ENCODE measurements around the gene PRR9.

DNA sequence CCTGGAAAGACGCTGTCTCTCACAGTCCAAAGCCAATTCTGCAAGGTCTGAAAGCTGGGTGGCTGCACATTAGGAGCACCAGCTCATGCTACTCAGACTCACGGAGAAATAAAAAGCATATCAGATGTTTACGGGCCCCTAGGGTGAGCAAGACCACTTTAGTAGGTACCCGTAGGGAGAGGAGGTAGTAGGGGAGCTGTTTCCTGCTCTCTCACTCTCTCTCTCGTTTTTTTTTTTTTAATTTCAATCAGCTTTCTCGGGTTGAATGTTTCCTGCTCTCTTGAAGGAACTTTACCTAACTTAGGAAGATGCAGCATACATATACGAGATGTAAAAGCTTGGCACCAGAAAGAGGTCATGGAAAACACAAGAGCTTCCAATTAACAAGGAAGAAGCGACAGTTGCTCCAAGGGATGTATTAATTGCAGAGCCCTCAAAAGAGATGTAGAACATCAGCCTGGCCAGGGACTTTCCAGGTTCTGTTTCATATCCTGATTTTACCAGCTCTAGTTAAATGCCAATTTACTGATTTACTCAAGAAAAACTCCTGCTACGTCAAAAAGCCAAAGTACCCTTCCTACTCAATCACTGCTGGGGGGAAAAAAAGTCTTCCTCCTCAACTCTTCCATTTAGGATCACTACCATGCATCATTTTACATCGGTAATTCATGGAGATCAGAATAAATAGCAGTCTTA lies 45.2 kb downstream of the PRR9 start:
- no peak for TF ChIP-seq ZC3H10 (CRISPR knock-in tag; IDR thresholded peaks at IDR 0.05)
- TF ChIP-seq, protein P1, sequence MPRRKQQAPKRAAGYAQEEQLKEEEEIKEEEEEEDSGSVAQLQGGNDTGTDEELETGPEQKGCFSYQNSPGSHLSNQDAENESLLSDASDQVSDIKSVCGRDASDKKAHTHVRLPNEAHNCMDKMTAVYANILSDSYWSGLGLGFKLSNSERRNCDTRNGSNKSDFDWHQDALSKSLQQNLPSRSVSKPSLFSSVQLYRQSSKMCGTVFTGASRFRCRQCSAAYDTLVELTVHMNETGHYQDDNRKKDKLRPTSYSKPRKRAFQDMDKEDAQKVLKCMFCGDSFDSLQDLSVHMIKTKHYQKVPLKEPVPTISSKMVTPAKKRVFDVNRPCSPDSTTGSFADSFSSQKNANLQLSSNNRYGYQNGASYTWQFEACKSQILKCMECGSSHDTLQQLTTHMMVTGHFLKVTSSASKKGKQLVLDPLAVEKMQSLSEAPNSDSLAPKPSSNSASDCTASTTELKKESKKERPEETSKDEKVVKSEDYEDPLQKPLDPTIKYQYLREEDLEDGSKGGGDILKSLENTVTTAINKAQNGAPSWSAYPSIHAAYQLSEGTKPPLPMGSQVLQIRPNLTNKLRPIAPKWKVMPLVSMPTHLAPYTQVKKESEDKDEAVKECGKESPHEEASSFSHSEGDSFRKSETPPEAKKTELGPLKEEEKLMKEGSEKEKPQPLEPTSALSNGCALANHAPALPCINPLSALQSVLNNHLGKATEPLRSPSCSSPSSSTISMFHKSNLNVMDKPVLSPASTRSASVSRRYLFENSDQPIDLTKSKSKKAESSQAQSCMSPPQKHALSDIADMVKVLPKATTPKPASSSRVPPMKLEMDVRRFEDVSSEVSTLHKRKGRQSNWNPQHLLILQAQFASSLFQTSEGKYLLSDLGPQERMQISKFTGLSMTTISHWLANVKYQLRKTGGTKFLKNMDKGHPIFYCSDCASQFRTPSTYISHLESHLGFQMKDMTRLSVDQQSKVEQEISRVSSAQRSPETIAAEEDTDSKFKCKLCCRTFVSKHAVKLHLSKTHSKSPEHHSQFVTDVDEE (CRISPR knock-in tag; IDR thresholded peaks at IDR 0.05): no peak
- TF ChIP-seq CSDC2 (CRISPR knock-in tag; IDR thresholded peaks at IDR 0.05): no peak
- TF ChIP-seq, protein P2, sequence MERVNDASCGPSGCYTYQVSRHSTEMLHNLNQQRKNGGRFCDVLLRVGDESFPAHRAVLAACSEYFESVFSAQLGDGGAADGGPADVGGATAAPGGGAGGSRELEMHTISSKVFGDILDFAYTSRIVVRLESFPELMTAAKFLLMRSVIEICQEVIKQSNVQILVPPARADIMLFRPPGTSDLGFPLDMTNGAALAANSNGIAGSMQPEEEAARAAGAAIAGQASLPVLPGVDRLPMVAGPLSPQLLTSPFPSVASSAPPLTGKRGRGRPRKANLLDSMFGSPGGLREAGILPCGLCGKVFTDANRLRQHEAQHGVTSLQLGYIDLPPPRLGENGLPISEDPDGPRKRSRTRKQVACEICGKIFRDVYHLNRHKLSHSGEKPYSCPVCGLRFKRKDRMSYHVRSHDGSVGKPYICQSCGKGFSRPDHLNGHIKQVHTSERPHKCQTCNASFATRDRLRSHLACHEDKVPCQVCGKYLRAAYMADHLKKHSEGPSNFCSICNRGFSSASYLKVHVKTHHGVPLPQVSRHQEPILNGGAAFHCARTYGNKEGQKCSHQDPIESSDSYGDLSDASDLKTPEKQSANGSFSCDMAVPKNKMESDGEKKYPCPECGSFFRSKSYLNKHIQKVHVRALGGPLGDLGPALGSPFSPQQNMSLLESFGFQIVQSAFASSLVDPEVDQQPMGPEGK (CRISPR knock-in tag; IDR thresholded peaks at IDR 0.05; ENCODE audit: borderline replicate concordance): no peak
- TF ChIP-seq TCF4 (CRISPR knock-in tag; IDR thresholded peaks at IDR 0.05; ENCODE audit: borderline replicate concordance): no peak
- no peak for TF ChIP-seq RARB (CRISPR knock-in tag; IDR thresholded peaks at IDR 0.05)
